KMS-11 (cell line): ENCODE results near the gene CLEC4F.

Experiments
- H2AFZ ChIP-seq: fragments of 200-600 bp; sonication (generic); 2 replicates; pipeline ENCODE4 v1.6.1; 2016; ENCODE audit warnings: antibody characterized with exemption, mixed run types, low read depth
- H3K27ac ChIP-seq: fragments of 200-600 bp; sonication (generic); 2 replicates; pipeline ENCODE4 v1.6.1; 2016; ENCODE audit warnings: mild to moderate bottlenecking, mixed run types
- H3K27me3 ChIP-seq: fragments of 200-600 bp; sonication (generic); 2 replicates; pipeline ENCODE4 v1.6.1; 2017; ENCODE audit warnings: mild to moderate bottlenecking, low read depth, mixed run types, moderate library complexity; ENCODE audit not compliant: insufficient read depth
- H3K36me3 ChIP-seq: fragments of 200-600 bp; sonication (generic); 2 replicates; pipeline ENCODE4 v1.6.1; 2017; ENCODE audit warnings: mild to moderate bottlenecking, mixed run types; ENCODE audit not compliant: insufficient read depth
- H3K4me1 ChIP-seq: fragments of 200-600 bp; sonication (generic); 2 replicates; pipeline ENCODE4 v1.6.1; 2016; ENCODE audit warnings: mild to moderate bottlenecking, low read depth, mixed run types; ENCODE audit not compliant: poor library complexity, severe bottlenecking
- H3K4me2 ChIP-seq: fragments of 200-600 bp; sonication (generic); 2 replicates; pipeline ENCODE4 v1.7.0; 2016; ENCODE audit warnings: mild to moderate bottlenecking, mixed run types
- H3K4me3 ChIP-seq: fragments of 200-600 bp; sonication (generic); IDR thresholded peaks from 2 replicates; pipeline ENCODE4 v1.6.1; 2017; ENCODE audit warnings: low read depth, low read length, mixed read lengths; ENCODE audit not compliant: insufficient read depth
- H3K79me2 ChIP-seq: fragments of 200-600 bp; sonication (generic); 2 replicates; pipeline ENCODE4 v1.6.1; 2016; ENCODE audit warnings: low read depth, mixed run types; ENCODE audit not compliant: insufficient read depth
- H3K9ac ChIP-seq: fragments of 200-600 bp; sonication (generic); 2 replicates; pipeline ENCODE4 v1.6.1; 2016; ENCODE audit warnings: mild to moderate bottlenecking, mixed run types
- H4K20me1 ChIP-seq: fragments of 200-600 bp; sonication (generic); 2 replicates; pipeline ENCODE4 v1.6.1; 2016; ENCODE audit warnings: mild to moderate bottlenecking, mixed run types; ENCODE audit not compliant: insufficient read depth
- TF ChIP-seq, protein P1 (sequence below): fragments of 200-600 bp; sonication (generic); conservative IDR thresholded peaks from 2 replicates; pipeline ENCODE4 v1.6.1; 2017; ENCODE audit warnings: low read depth, mild to moderate bottlenecking, antibody characterized with exemption, low read length, moderate library complexity, mixed read lengths

Gene CLEC4F

DNA sequence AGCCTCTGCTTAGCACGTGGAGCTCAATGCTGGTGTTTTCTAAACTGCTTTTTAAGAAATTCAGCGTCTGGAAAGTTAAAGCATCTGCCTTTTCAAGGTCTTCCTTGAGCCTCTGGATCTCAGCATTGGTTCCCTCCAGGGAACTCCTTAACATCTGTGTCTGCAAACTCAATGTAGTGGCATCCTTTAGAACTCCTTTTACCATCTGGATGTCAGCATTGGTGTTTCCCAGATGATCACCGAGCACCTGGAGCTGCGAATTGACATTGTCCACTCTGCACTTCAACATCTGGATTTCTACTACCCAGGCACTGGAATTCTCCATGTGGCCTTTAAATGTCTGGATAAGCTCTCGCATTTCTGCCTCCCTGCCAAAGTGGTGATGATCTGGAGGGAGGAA lies 3.7 kb downstream of the CLEC4F start:
- no peak overlapping the region for H3K4me3 ChIP-seq
- H3K36me3 ChIP-seq, result no peaks in the 10 kb centered on the region
- no peaks in the 10 kb centered on the region for H3K79me2 ChIP-seq
- no peaks in the 10 kb centered on the region for H3K27me3 ChIP-seq
- TF ChIP-seq, protein P1, sequence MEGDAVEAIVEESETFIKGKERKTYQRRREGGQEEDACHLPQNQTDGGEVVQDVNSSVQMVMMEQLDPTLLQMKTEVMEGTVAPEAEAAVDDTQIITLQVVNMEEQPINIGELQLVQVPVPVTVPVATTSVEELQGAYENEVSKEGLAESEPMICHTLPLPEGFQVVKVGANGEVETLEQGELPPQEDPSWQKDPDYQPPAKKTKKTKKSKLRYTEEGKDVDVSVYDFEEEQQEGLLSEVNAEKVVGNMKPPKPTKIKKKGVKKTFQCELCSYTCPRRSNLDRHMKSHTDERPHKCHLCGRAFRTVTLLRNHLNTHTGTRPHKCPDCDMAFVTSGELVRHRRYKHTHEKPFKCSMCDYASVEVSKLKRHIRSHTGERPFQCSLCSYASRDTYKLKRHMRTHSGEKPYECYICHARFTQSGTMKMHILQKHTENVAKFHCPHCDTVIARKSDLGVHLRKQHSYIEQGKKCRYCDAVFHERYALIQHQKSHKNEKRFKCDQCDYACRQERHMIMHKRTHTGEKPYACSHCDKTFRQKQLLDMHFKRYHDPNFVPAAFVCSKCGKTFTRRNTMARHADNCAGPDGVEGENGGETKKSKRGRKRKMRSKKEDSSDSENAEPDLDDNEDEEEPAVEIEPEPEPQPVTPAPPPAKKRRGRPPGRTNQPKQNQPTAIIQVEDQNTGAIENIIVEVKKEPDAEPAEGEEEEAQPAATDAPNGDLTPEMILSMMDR, result no peak
- no peak overlapping the region for H3K4me2 ChIP-seq
- H3K27ac ChIP-seq, result no peak overlapping the region
- H3K4me1 ChIP-seq, result no peaks in the 10 kb centered on the region
- H2AFZ ChIP-seq, result no peak overlapping the region
- no peaks in the 10 kb centered on the region for H4K20me1 ChIP-seq
- H3K9ac ChIP-seq, result no peak overlapping the region

DNA sequence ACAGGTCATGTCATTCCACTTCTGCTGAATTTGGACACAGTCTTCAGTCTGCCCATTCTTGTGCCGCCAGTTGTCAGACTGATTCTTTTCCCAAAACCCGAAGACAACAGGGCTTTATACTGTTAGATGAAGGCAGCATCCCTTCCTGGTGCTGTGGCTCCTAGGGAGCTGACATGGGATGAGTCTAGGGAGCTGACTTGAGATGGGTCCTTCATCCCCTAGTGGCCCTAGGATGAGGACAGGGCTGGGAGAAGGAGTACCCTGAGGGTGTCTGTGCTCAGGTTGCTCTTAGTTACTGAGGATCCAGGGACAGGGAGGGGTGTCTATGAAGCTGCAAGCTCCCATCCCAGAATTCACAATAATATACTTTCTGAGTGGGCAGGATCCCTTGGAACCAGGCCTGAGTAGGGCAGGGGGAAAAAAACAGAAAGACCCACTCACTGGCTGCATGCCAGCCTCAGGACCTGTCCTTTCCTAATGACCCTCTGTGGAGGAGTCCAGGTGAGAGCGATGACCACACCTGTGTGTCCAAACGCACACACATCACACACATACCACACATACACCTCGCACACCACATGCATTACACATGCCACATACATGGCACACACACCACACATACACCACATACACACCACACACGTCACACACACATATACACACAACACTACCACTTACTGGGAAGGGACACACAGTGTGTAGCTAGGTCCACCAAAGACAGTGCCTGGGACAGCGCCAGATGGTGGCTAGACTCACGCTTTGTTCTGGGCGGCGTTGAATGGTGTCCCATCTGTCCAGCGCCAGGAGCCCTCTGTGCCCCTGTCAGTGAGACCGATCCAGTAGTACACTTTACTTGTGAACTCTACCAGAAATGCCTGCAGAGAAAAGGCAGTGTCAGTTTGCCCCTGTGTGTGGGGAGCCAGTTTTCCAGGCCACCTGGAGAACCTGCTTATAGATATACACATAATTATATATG lies 11.1 kb downstream of the CLEC4F start:
- no peak overlapping the region for H3K9ac ChIP-seq
- TF ChIP-seq, protein P1, result no peak

DNA sequence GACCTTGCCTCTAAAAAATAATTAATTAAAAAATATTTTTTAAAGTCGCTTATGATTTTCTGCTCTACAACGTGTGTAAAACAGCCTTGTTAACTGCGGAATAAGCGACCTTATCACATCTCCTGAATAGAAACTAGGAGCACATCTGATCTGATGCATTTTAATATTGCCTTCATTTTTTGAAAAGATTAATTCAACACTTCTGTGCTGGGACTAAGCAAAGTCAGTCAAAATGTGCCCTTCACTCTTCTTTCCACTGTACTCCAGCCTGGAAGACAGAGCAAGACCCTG lies 12.6 kb downstream of the CLEC4F start:
- Histone ChIP-seq H3K9ac (no peak overlapping the region), H3K27ac (no peak overlapping the region), H3K36me3 (no peaks in the 10 kb centered on the region), H3K79me2 (no peaks in the 10 kb centered on the region), H3K27me3 (no peaks in the 10 kb centered on the region), H3K4me2 (no peak overlapping the region), H2AFZ (no peak overlapping the region), H4K20me1 (no peaks in the 10 kb centered on the region), H3K4me3 (no peak overlapping the region), H3K4me1 (no peaks in the 10 kb centered on the region)
- TF ChIP-seq, protein P1, result no peak

More for the DNA sequence above, 11.1 kb downstream of the CLEC4F start:
- Histone ChIP-seq H3K4me1 (no peaks in the 10 kb centered on the region), H3K4me3 (no peak overlapping the region), H3K79me2 (no peaks in the 10 kb centered on the region), H3K27ac (no peak overlapping the region), H3K27me3 (no peaks in the 10 kb centered on the region), H3K4me2 (no peak overlapping the region), H3K36me3 (no peaks in the 10 kb centered on the region), H2AFZ (no peak overlapping the region), H4K20me1 (no peaks in the 10 kb centered on the region)

DNA sequence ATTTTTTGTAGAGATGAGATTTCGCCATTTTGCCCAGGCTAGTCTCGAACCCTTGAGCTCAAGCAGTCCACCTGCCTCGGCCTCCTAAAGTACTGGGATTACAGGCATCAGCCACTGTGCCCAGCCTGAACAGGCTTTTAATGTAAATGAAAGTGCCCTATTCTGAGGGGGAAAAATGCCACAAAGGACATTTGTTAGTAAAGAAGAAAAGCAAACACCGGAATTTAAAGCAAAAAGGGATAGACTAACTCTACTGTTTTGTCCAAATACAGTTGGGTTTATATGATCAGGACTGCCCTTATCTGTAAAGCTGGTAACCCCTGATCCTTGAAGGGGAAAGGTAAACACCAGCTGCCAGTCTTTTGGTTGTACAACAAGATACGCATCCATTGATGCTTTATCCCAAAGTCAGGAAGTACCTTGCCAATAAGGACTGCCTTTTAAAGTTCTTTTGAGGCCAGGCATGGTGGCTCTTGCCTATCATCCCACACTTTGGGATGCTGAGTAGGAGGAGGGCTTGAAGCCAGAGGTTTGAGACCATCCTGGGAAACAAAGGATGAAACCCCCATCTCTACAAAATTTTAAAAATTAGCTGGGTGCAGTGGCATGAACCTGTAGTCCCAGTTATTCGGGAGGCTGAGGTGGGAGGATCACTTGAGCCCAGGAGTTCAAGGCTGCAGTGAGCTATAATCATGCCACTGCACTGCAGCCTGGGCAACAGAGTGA lies 13.1 kb downstream of the CLEC4F start:
- H4K20me1 ChIP-seq, result no peaks in the 10 kb centered on the region
- H3K9ac ChIP-seq, result no peak overlapping the region
- H3K4me3 ChIP-seq, result no peak overlapping the region
- no peak overlapping the region for H3K27ac ChIP-seq
- no peak overlapping the region for H2AFZ ChIP-seq
- H3K79me2 ChIP-seq, result no peaks in the 10 kb centered on the region
- H3K27me3 ChIP-seq, result no peaks in the 10 kb centered on the region
- TF ChIP-seq, protein P1, result no peak
- no peaks in the 10 kb centered on the region for H3K36me3 ChIP-seq
- H3K4me1 ChIP-seq, result no peaks in the 10 kb centered on the region
- no peak overlapping the region for H3K4me2 ChIP-seq
